NCI-H1048 (cell line): ENCODE results near the gene GPER1.

Source experiments
- DNase-seq: peaks from one replicate; lab custom pipeline; 2025; lab: John Stamatoyannopoulos, UW

The GPER1 gene

GRCh38 chr7:1090236-1090635 is 2.3 kb downstream of the GPER1 start:
- no peak for DNase-seq

DNA sequence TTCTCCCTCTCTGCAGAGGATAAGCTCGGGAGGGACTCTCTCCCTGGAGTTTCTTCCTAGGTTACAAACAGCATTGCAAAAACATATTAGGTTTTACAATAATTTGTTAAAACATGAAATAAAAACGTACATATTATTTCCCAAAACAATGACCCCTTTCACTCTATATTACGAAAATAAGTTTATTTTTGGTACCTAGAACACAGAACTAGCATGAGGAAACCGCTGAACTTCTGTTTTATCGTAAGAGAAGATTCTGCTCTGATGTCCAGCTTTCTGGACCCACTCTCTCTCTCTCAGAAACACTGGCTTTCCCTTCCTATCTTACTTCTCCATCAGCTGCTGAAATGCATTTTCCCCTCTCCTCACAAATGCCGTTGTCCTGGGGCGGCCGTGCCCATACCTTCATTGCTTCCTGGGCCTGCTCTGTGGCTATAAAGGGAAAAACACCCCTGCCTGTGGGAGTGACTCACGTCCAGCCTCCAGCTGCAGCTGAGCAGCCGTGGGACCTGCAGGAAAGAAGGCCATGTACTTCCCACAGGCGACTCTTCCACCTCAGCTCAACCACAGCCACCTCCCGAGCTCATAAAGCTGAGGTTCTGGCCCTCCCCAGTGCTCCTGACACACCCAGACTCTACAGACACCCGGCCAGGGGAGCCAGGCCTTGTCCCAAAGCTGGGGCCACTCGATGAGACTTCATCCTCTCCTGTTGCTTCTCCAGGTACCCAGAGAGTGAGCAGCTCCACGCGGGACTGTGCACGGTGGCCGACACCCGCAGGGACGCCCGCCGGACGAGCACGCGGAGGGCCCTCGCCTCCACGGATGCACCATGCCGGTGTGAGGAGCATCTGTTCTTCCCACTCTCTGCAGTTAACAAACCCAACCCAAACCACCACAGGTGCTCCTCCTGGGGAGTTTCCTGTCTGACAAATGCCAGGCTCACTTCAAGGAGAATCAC is 3.1 kb downstream of the GPER1 start:
- DNase-seq, result no peak

DNA sequence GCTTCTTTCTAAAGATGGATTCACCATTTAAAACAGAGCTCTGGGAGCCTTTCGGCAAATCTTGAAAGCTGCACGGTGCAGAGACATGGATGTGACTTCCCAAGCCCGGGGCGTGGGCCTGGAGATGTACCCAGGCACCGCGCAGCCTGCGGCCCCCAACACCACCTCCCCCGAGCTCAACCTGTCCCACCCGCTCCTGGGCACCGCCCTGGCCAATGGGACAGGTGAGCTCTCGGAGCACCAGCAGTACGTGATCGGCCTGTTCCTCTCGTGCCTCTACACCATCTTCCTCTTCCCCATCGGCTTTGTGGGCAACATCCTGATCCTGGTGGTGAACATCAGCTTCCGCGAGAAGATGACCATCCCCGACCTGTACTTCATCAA is 3.7 kb downstream of the GPER1 start:
- no peak for DNase-seq

GRCh38 chr7:1092161-1092632 is 4.3 kb downstream of the GPER1 start:
- no peak for DNase-seq

GRCh38 chr7:1092806-1093501 is 5.0 kb downstream of the GPER1 start:
- no peak for DNase-seq

DNA sequence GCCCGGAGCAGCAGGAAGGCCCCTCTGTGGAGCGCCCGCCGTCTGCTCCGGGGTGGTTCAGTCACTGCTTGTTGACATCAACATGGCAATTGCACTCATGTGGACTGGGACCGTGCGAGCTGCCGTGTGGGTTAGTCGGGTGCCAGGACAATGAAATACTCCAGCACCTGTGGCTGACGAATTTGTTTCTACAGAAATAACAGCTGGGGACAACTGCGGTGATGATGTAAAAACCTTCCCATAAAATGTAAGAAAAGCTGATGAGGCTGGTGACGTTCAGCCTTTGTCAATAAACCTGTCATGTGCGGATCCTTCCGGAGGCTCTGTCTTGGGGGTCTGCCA is 5.6 kb downstream of the GPER1 start:
- DNase-seq, result no peak

DNA sequence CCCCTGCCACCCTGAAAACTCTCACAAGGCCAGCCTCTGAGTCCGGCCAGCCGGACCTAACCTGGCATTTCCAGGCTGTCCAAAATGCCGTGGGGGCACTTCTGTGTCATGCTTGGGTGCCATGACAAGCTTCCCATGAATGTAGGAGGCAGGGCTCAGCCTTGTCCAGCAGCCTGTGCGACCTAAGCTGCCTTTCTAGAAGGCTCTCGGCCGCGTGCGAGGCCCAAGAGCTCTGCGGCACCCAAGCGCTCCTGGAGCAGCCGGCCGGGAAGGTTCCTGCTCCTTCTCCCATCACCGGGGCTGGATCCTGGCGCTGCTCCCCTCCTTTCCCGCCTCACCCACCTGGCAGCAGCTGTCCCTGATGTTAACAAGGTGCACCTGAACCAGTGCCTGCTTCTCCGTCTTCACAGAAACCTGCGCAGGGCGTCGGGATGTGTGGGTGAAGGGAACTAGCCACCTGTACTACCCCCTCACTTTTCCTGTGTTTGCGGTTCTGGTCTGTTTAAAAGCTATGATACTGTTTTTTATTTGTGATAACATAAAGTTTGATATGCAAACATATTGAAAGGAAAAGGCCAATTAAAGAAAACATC is 6.1 kb downstream of the GPER1 start:
- DNase-seq, result no peak

GRCh38 chr7:1094870-1095269 is 7.0 kb downstream of the GPER1 start:
- no peak for DNase-seq

DNA sequence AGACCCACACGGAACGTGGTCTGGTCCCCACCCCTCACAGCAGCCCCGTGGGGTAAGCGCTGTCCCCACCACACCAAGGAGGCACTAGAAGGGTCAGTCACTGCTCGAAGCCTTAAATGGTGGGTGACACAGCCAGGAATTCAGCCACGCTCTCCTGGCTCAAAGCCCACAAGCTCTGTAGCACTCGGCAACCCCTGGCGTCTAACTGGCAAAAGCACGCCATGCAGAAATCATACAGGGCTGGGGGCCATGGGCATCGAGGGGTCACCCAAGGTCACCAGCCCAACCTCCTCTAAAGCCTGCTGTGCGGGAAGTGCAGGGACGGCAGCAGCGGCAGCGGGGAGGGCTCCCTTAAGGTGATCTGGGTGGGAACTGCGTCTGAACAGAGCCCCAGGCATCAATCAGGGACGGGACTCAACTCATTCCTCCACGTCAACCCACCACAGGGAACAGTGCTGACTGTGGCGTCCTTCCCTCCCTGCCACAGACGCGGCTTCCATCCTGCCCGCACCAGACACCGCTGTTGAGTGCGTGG is 7.8 kb downstream of the GPER1 start:
- no peak for DNase-seq

- no peak for DNase-seq
These were observed 8.5 kb downstream of the GPER1 start for GRCh38 chr7:1096156-1097119.

- DNase-seq, result no peak
These were observed 9.2 kb downstream of the GPER1 start for GRCh38 chr7:1097120-1097504.

GRCh38 chr7:1098243-1099153 is 10.6 kb downstream of the GPER1 start:
- DNase-seq, result no peak

GRCh38 chr7:1099154-1099542 is 11.2 kb downstream of the GPER1 start:
- DNase-seq, result no peak

- DNase-seq, result no peak
These were observed 11.7 kb downstream of the GPER1 start for GRCh38 chr7:1099637-1100036.

- no peak for DNase-seq
These were observed 12.5 kb downstream of the GPER1 start for GRCh38 chr7:1100386-1100785.

DNA sequence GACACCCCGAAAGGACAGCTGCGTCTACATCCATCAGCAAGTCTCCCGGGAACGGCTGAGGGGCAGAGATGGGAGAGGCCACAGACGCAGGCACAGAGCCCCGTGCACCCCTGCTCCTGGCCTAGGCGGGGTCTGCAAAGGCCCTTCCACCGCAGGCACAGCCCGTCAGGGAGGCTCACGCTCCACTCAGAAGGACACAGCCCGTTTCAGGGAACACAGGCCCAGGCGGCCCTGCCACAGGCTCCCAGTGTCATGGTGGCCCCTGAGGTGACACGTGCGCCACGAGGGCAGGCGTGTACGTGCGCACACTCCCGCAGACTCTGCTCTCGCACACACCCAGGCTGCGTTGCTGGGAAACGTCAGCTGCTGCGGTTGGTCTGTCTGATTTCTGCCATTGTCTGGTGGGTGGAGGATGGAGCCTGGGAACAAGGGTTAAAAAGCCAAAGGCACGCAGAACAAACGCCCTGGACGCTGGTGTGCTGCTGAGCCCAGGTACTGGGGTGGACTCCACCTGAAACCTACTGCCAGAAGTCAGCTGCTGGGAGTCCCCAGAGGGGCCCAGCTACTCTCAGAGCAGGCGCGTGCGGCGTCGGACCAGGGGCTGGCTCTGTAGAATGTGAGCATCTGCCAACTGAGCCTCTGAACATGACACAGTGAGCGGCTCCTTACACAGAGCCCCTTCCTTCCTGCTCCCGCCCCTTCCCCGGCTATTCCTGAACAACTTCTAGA is 13.1 kb downstream of the GPER1 start:
- no peak for DNase-seq

DNA sequence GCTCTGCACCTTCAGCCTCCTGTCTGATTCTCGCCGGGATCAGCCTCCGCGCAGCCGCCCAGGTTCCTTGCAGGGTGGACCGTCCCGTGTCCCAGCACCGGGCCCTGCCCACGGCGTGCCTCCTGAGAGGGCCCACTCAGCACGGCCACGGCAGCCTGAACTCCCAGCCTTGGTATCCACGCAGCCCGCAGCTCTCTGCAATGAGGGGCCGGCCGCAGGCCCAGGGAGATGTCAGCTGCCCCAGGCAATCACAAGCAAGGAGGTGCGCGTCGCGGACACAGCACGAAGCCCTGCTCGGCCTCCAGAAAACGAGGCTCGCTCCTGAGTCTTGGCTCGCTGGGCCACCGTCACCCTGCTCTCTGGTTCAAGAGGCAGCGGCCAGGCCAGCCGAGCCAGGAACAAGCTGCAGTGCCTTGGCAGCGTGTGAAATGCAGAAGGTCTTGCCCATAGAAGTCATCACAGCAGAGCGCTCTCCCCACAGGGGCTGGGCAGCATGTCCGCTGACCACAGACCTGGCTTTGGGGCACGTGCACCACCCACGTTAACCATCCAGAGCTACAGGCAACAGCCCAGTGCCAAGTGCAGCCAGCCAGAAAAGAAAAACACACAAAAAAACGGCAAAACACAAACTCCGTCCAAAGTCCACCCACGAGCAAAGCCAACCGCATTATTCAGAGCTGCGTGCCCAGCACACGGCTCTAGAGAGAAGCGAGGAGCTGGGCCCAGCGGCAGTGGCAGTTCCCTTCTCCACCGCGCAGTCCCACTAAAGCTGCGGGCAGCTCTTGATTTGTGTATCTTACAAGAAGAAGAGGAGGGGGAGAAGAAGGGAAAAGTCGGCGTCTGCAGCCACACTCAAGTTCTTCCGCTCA is 13.9 kb downstream of the GPER1 start:
- no peak for DNase-seq

DNA sequence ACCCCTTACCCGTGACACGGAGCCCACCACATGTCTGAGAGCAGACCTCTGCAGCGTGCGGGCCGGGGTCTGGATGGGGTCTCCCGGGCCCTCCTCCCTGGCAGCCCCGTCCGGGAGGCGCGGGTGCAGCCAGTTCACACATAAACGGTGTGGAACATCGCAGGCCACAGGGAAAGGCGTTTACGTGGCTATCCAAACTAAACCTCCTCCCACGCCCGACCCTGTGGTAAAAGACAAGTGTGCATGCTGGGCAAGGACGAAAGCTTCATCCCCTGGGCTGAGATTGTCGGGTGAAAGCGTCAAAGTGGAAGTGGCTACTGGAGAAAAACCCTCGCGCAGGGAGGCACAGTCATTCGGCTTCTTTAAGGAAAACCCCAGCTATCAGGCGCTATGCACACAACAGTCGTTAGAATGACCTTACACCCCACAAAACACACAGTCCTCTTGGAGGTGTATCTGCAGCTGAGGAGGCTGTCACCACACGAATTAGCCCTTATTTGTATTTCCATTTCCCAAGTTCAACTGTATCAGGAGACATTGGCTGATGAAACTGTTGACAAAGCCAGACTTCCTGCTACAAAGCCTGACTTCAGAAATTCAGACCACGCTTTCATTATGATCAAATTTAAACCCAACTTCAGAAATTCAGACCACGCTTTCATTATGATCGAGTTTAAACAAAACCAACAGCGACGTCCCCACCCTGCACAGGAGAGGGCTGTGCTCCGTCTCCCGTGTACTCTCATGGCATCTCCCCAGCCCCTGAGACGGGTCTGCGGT is 15.3 kb downstream of the GPER1 start:
- no peak for DNase-seq
